GM12801 (cell line): ENCODE data around the gene SIN3A.

Experiments used
- CTCF ChIP-seq: IDR thresholded peaks from one replicate; pipeline ENCODE4 v1.5.1; 2011; ENCODE audit warnings: control low read depth; ENCODE audit not compliant: insufficient read length; ENCODE audit errors: extremely low read depth

SIN3A gene

GRCh38 chr15:75367006-75367405 is 84.5 kb downstream of the SIN3A start:
- no peak for TF ChIP-seq CTCF

GRCh38 chr15:75366163-75366562 is 85.3 kb downstream of the SIN3A start:
- no peak for TF ChIP-seq CTCF

GRCh38 chr15:75364881-75365280 is 86.6 kb downstream of the SIN3A start:
- no peak for TF ChIP-seq CTCF

- no peak for TF ChIP-seq CTCF
Observed at GRCh38 chr15:75363786-75364185, 87.7 kb downstream of the SIN3A start.

- TF ChIP-seq CTCF: no peak
Observed at GRCh38 chr15:75362642-75363249, 88.7 kb downstream of the SIN3A start.

GRCh38 chr15:75361989-75362641 is 89.4 kb downstream of the SIN3A start:
- TF ChIP-seq CTCF: no peak

GRCh38 chr15:75361361-75361988 is 90.0 kb downstream of the SIN3A start:
- TF ChIP-seq CTCF: no peak
